Small intestine (tissue), 7 donors: ENCODE measurements around the gene TBX5. TPM values are rescaled to one million over a fixed set of nuclear protein-coding genes. Genes with fewer than 3 reads are reported as not detected.

Experiments
- DNase-seq, 2 donors: peaks; one replicate each; pipeline versions ENCODE4 v3.0.0 to v3.0.0-alpha.2; 2013
- FAIRE-seq: peaks from 2 replicates; lab custom pipeline; 2012; peaks lifted over from hg19 to GRCh38; lab: Jason Lieb, UNC
- H3K27ac ChIP-seq, 3 donors: one replicate each; pipeline ENCODE4 v1.5.1; 2013; ENCODE audit warnings: low read length in 2 of 3, mild to moderate bottlenecking in 2 of 3, control low read depth in 1 of 3, inconsistent platforms in 1 of 3, low read depth in 1 of 3, moderate library complexity in 1 of 3
- H3K27me3 ChIP-seq, 3 donors: one replicate each; pipeline ENCODE4 v1.6.1; 2013; ENCODE audit warnings: low read length in 3 of 3, inconsistent platforms in 1 of 3; ENCODE audit not compliant: control insufficient read depth in 3 of 3, insufficient read depth in 3 of 3
- H3K36me3 ChIP-seq, 3 donors: one replicate each; pipeline ENCODE4 v1.6.1; 2013; ENCODE audit warnings: low read length in 3 of 3, inconsistent platforms in 1 of 3, low read depth in 1 of 3, mild to moderate bottlenecking in 1 of 3, moderate library complexity in 1 of 3; ENCODE audit not compliant: control insufficient read depth in 3 of 3, insufficient read depth in 2 of 3
- H3K4me1 ChIP-seq, 3 donors: one replicate each; pipeline ENCODE4 v1.6.1; 2013; ENCODE audit warnings: low read length in 2 of 3, inconsistent platforms in 1 of 3, low read depth in 1 of 3, mild to moderate bottlenecking in 1 of 3, moderate library complexity in 1 of 3; ENCODE audit not compliant: control insufficient read depth in 3 of 3, insufficient read depth in 2 of 3
- H3K4me3 ChIP-seq, 3 donors: one replicate each; pipeline ENCODE4 v1.5.1; 2013; ENCODE audit warnings: low read length in 3 of 3, control low read depth in 1 of 3, inconsistent platforms in 1 of 3, low read depth in 1 of 3, mild to moderate bottlenecking in 1 of 3, moderate library complexity in 1 of 3
- H3K9me3 ChIP-seq, 2 donors: one replicate each; pipeline ENCODE4 v1.6.1; 2013; ENCODE audit warnings: low read depth in 1 of 2, low read length in 1 of 2; ENCODE audit not compliant: control insufficient read depth in 2 of 2, insufficient read depth in 1 of 2
- WGBS, 3 donors: extraction: QIAGEN DNeasy Blood & Tissue Kit; methylation state at CpG; one replicate each; pipeline ENCODE4 v1.1.7; 2013; 5-methylcytosine and 5-hydroxymethylcytosine counted together
- polyA plus RNA-seq, 4 donors: library from polyadenylated mRNA; stranded (reverse) in 3 of 4; unstranded in 1 of 4; fragments of 200-250 nt in 3 of 4; fragments of 120-200 nt in 1 of 4; gene quantifications; one replicate each; pipeline versions ENCODE4 v1.2.1 to v1.2.3, GENCODE V29; 2013
- donor health status: healthy with polysubstance abuse.
- donor health status: control.
- donor health status: control.
- donor health status: Bipolar disorder and iron deficiency.
- donor health status: healthy.

The TBX5 gene
- polyA plus RNA-seq, 4 donors = not detected

DNA sequence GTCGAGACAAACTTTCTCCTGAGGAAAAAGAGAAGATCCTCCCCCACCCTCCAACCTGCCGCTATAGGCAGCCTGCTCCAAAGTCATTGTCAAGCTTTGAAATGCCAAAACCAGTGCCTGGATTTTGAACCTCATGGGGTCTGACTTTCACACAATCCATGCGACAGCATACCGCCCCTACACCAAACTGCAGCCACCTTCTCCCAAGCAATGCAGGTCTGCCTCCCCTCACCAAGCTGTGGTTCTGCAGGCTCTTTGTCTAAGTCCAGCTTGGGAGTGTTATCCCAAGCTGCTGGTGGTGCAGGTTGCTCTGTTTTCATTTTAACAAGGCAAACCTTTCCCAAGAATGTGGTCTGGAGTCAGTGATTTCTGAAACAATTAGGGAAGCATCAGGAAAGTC, 12.4 kb downstream of the TBX5 start:
- no peak overlapping the region for H3K27ac ChIP-seq
- H3K4me1 ChIP-seq = no peaks in the 10 kb centered on the region
- 22 to 30% (median 24%) methylated on average over 4 of the region's 4 CpGs for WGBS, 3 donors
- no peaks in the 10 kb centered on the region for H3K36me3 ChIP-seq
- no peak for FAIRE-seq
- peaks cover 10 to 69% (median 47%) of the 10 kb centered on the region in 3 donors for H3K27me3 ChIP-seq
- no peaks in the 10 kb centered on the region for H3K9me3 ChIP-seq
- no peak overlapping the region for H3K4me3 ChIP-seq
- no peak for DNase-seq

DNA sequence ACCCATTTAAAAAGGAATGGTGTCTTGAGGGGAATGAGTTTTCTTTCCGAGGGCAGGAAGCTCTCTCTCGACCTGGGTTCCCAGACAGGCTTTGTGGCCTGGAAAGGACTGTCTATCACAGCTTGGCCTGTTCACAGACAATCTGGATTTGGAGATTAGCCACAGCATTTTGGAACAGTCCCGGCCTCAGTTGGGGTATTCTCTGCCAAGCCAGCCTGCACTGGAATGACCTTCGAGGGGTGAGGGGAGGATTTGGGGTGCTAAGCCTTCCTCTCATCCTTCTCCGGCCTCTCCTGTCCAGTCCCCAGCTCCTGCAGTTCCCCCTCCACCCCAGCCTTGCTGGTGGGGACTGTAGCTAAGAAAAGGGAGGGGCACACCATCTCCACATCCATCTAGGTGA, 13.0 kb downstream of the TBX5 start:
- H3K9me3 ChIP-seq = no peaks in the 10 kb centered on the region
- no peak for DNase-seq
- FAIRE-seq = no peak
- no peak overlapping the region for H3K4me3 ChIP-seq
- peaks cover 4 to 62% (median 41%) of the 10 kb centered on the region in 3 donors for H3K27me3 ChIP-seq
- no peak overlapping the region for H3K27ac ChIP-seq
- 42 to 54% (median 45%) methylated on average over 5 of the region's 5 CpGs for WGBS, 3 donors
- no peaks in the 10 kb centered on the region for H3K36me3 ChIP-seq
- H3K4me1 ChIP-seq = no peaks in the 10 kb centered on the region

- WGBS, 3 donors = 7 to 15% (median 8%) methylated on average over 4 of the region's 4 CpGs
- Histone ChIP-seq H3K36me3 (no peaks in the 10 kb centered on the region), H3K27me3 (peaks cover 0 to 44% (median 30%) of the 10 kb centered on the region in 3 donors), H3K27ac (no peak overlapping the region), H3K4me1 (no peaks in the 10 kb centered on the region), H3K9me3 (no peaks in the 10 kb centered on the region), H3K4me3 (no peak overlapping the region)
- no peak for FAIRE-seq
- DNase-seq = no peak
Measured at GRCh38 chr12:114391088-114391487, 14.9 kb downstream of the TBX5 start.

GRCh38 chr12:114384739-114385138, 21.2 kb downstream of the TBX5 start:
- no peaks in the 10 kb centered on the region for H3K4me1 ChIP-seq
- no peak for DNase-seq
- H3K4me3 ChIP-seq = no peak overlapping the region
- no peak overlapping the region for H3K27ac ChIP-seq
- 72 to 76% (median 73%) methylated on average over 4 of the region's 4 CpGs for WGBS, 3 donors
- H3K27me3 ChIP-seq = peaks cover 0 to 5% (median 0%) of the 10 kb centered on the region in 3 donors
- no peaks in the 10 kb centered on the region for H3K9me3 ChIP-seq
- no peaks in the 10 kb centered on the region for H3K36me3 ChIP-seq
- no peak for FAIRE-seq

GRCh38 chr12:114381177-114381576, 24.8 kb downstream of the TBX5 start:
- Histone ChIP-seq H3K4me1 (no peaks in the 10 kb centered on the region), H3K36me3 (no peaks in the 10 kb centered on the region), H3K27ac (no peak overlapping the region), H3K9me3 (no peaks in the 10 kb centered on the region), H3K4me3 (no peak overlapping the region), H3K27me3 (peaks cover 0 to 6% (median 5%) of the 10 kb centered on the region in 3 donors)
- 18 to 26% (median 21%) methylated on average over 2 of the region's 2 CpGs for WGBS, 3 donors
- FAIRE-seq (no peak), DNase-seq (no peak)

DNA sequence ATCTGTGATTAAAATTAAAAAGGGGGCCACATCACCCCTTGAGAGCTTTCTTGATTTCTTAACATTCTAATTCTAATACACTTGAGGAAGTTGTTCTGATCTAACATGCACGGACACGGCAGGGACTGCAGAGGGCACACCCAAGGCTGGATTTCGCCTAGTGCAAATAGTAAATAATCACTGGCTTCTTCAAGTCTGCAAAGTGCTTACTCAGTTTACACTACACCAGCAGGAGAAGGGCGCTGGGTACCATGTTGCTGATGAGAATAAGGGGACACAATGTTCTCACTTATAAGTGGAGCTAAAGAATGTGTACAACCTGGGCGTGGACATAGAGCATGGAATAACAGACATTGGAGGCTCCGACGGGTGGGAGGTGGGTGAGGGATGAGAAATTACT, 34.2 kb downstream of the TBX5 start:
- H3K36me3 ChIP-seq = no peaks in the 10 kb centered on the region
- H3K27me3 ChIP-seq = no peaks in the 10 kb centered on the region
- no peak for FAIRE-seq
- 38 to 59% (median 46%) methylated on average over 7 of the region's 7 CpGs for WGBS, 3 donors
- no peaks in the 10 kb centered on the region for H3K4me1 ChIP-seq
- no peak overlapping the region for H3K27ac ChIP-seq
- DNase-seq = no peak
- no peaks in the 10 kb centered on the region for H3K9me3 ChIP-seq
- H3K4me3 ChIP-seq = no peak overlapping the region

DNA sequence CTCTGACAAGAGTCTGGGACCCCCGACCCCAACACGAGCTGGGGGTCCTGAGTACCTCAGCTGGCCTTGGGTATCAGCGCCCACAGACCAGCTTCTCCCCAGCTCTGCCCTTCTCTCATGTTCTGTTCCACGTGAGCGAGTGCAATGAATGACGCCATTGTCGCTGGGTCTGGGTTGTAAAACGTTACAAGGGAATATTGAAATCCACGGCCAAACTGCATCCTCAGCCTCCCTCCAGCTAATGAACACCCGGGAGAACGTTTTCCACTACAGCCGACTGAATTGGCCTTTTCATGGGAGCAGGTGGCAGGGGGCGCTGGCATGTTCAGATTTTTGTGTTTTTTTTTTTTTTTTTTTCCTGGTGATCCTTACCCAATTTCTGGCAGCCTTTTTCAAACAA, 34.7 kb downstream of the TBX5 start:
- FAIRE-seq (no peak), DNase-seq (no peak)
- Histone ChIP-seq H3K27me3 (no peaks in the 10 kb centered on the region), H3K36me3 (no peaks in the 10 kb centered on the region), H3K9me3 (no peaks in the 10 kb centered on the region), H3K4me1 (no peaks in the 10 kb centered on the region), H3K4me3 (no peak overlapping the region), H3K27ac (no peak overlapping the region)
- 53 to 64% (median 53%) methylated on average over 13 of the region's 13 CpGs for WGBS, 3 donors

DNA sequence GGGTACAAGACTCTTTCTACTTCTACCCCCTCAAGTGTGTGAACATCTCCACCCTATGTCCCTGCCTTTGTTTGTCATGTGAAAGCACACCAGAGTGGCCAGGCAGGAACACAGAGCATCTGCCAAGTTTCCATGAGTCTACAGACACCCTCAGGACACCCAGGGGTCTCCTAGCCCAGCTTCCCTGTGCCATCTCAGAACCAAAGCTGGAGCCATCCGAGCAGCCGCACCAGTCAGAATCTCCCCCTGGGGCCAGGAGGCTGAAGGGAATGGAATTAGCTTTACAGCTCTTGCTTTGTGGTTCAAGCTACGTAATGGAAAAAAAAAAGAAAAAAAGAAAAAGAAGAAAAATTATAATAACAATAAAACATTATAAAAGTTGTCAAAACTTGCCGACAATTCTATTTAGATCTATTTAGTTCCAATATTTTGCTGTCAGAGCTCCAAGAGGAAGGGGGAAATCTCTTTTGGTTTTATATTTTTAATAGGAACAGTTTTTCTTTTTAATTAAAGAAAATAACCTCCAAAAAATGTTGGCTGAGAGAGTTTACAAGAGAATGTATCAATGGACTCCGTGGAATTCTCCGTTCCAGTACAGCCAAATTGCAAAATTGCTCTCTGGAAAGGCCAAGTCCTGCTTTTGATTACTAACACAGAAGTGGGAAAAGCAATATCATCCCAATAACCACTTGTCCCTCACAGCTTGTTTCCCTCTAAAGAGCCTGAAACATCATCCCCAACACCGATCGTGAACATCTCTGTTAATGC, 37.1 kb downstream of the TBX5 start:
- DNase-seq = no peak
- Histone ChIP-seq H3K27ac (no peak overlapping the region), H3K4me1 (no peaks in the 10 kb centered on the region), H3K4me3 (no peak overlapping the region), H3K9me3 (no peaks in the 10 kb centered on the region), H3K27me3 (peaks cover 0 to 2% (median 0%) of the 10 kb centered on the region in 3 donors), H3K36me3 (no peaks in the 10 kb centered on the region)
- FAIRE-seq = no peak
- 79 to 89% (median 86%) methylated on average over 8 of the region's 8 CpGs for WGBS, 3 donors

DNA sequence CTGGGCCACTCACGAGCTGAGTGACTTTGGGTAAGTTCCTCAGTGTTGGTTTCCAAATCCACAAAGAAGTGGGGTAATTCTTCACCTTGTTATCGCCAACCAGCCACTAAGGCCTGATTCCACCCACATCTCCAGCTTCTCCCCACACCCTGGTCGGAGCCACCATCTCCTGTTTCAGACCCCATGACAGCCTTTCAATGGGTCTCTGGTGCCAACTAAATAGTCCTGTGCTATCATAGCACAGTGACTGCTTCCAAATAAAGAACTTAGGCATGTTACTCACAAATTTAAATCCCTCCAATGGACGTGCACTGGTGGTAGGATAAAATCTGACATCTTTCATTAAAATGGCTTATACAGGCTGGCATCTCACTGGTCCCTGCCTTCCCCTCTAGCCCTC, 44.0 kb downstream of the TBX5 start:
- H3K27me3 ChIP-seq = peaks cover 0 to 2% (median 0%) of the 10 kb centered on the region in 3 donors
- DNase-seq = no peak
- no peak overlapping the region for H3K4me3 ChIP-seq
- no peaks in the 10 kb centered on the region for H3K4me1 ChIP-seq
- no peak overlapping the region for H3K27ac ChIP-seq
- no peak for FAIRE-seq
- H3K36me3 ChIP-seq = no peaks in the 10 kb centered on the region
- no peaks in the 10 kb centered on the region for H3K9me3 ChIP-seq
- WGBS, 3 donors = 52 to 61% (median 53%) methylated on average over 4 of the region's 4 CpGs
